CD8-positive, alpha-beta memory T cell (primary cell): ENCODE data around the gene PSMG2. TPM values are rescaled to one million over a fixed set of nuclear protein-coding genes. Genes with fewer than 3 reads are reported as not detected.
"Not testable (repeated sequence)": the region's sequence is repeated elsewhere in the genome, so short reads cannot be mapped to it uniquely, and the experiment has no call there.

ENCODE experiments used
- CTCF ChIA-PET: fragments of 350-600 bp; sonication (Branson Sonifier 250); formaldehyde crosslinking; loops from one replicate; lab custom pipeline; 2021; ENCODE audit warnings: antibody characterized with exemption; lab: Charles Lee
- POLR2A ChIA-PET: fragments of 350-600 bp; sonication (Branson Sonifier 250); formaldehyde crosslinking; loops from one replicate; lab custom pipeline; 2021; ENCODE audit warnings: antibody characterized with exemption; lab: Charles Lee
- DNase-seq, 5 donors: peaks; one replicate each; pipeline versions ENCODE4 v3.0.0 to v3.0.0-alpha.2; 2020 to 2022; ENCODE audit warnings: mixed read lengths in 1 of 5
- H3K27ac ChIP-seq: one replicate; pipeline ENCODE4 v1.7.0; 2013; ENCODE audit warnings: low read depth, mild to moderate bottlenecking, low read length, moderate library complexity
- H3K27me3 ChIP-seq: 2 replicates; pipeline ENCODE4 v1.7.0; 2013; ENCODE audit warnings: low read length, mild to moderate bottlenecking; ENCODE audit not compliant: insufficient read depth, poor library complexity, severe bottlenecking
- H3K36me3 ChIP-seq: 2 replicates; pipeline ENCODE4 v1.7.0; 2013; ENCODE audit warnings: mild to moderate bottlenecking, low read length, moderate library complexity; ENCODE audit not compliant: insufficient read depth
- H3K4me1 ChIP-seq: 2 replicates; pipeline ENCODE4 v1.7.0; 2013; ENCODE audit warnings: mild to moderate bottlenecking, low read length, moderate library complexity; ENCODE audit not compliant: insufficient read depth
- H3K4me3 ChIP-seq: 2 replicates; pipeline ENCODE4 v1.7.0; 2013; ENCODE audit warnings: mild to moderate bottlenecking, low read length
- H3K9me3 ChIP-seq: 2 replicates; pipeline ENCODE4 v1.7.0; 2013; ENCODE audit warnings: mild to moderate bottlenecking, low read length
- H3K27ac Mint-ChIP-seq, 8 donors: one replicate each; pipeline ENCODE4 v1.8.0; 2020 to 2021; ENCODE audit warnings: mixed read lengths in 8 of 8, mild to moderate bottlenecking in 6 of 8, inconsistent platforms in 3 of 8, moderate library complexity in 3 of 8
- H3K27me3 Mint-ChIP-seq, 2 donors: one replicate each; pipeline ENCODE4 v1.8.0; 2020 to 2021; ENCODE audit warnings: mixed read lengths in 2 of 2, mild to moderate bottlenecking in 1 of 2, moderate library complexity in 1 of 2
- H3K36me3 Mint-ChIP-seq, 3 donors: one replicate each; pipeline ENCODE4 v1.8.0; 2020 to 2021; ENCODE audit warnings: mixed read lengths in 3 of 3, inconsistent platforms in 1 of 3, mild to moderate bottlenecking in 1 of 3
- H3K4me1 Mint-ChIP-seq, 3 donors: one replicate each; pipeline ENCODE4 v1.8.0; 2020 to 2021; ENCODE audit warnings: mixed read lengths in 3 of 3, inconsistent platforms in 1 of 3, mild to moderate bottlenecking in 1 of 3
- H3K4me3 Mint-ChIP-seq, 7 donors: one replicate each; pipeline ENCODE4 v1.8.0; 2020 to 2021; ENCODE audit warnings: mixed read lengths in 7 of 7, mild to moderate bottlenecking in 6 of 7, moderate library complexity in 4 of 7, inconsistent platforms in 2 of 7
- H3K9me3 Mint-ChIP-seq, 5 donors: one replicate each; pipeline ENCODE4 v1.8.0; 2020 to 2022; ENCODE audit warnings: mixed read lengths in 5 of 5, mild to moderate bottlenecking in 3 of 5, moderate library complexity in 2 of 5, inconsistent platforms in 1 of 5
- polyA plus RNA-seq: library from polyadenylated mRNA; unstranded; fragments of 300-500 nt; fragmentation: Illumina TruSeq; gene quantifications from one replicate; pipeline ENCODE4 v1.2.3, GENCODE V29; 2021
- total RNA-seq, 2 experiments: library from RNA; stranded (reverse); gene quantifications; one replicate each; pipeline ENCODE4 v1.2.3, GENCODE V29; 2021

Gene PSMG2
- total and polyA plus RNA-seq, 3 experiments from 2014 or later = 107 to 125 (median 116) TPM

DNA sequence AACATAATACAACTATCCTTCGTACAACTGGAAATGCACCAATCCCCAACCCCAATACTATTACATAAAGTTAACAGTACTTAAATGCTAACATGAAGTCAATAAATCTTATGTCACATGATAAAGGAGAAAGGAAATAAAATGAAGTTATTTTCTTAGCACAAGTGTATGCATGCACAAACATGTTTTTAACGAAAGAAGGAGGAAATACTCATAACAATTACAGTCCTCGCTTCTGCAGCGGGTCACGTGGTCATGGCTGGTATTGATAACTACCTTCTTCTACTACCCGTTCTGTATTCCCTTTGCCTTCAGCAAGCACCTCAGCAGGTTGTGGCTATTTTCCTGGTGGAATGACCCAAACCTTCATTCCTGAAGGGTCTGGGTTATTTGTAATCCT lies 51.7 kb downstream of the PSMG2 start:
- peaks cover 0 to 1% (median 0%) of the 10 kb centered on the region in 5 donors for H3K9me3 Mint-ChIP-seq
- ChIA-PET CTCF (no interaction called here), POLR2A (no interaction called here)
- Histone ChIP-seq H3K36me3 (no peaks in the 10 kb centered on the region), H3K27ac (no peak overlapping the region), H3K4me1 (peaks cover 12% of the 10 kb centered on the region), H3K9me3 (no peaks in the 10 kb centered on the region), H3K4me3 (no peak overlapping the region), H3K27me3 (no peaks in the 10 kb centered on the region)
- no peak overlapping the region for H3K27ac Mint-ChIP-seq
- H3K4me3 Mint-ChIP-seq = no peak overlapping the region
- peaks cover 0 to 5% of the 10 kb centered on the region in 2 donors for H3K27me3 Mint-ChIP-seq
- peaks cover 0 to 4% (median 2%) of the 10 kb centered on the region in 3 donors for H3K36me3 Mint-ChIP-seq
- peaks cover 3 to 10% (median 7%) of the 10 kb centered on the region in 3 donors for H3K4me1 Mint-ChIP-seq
- DNase-seq = no peak

DNA sequence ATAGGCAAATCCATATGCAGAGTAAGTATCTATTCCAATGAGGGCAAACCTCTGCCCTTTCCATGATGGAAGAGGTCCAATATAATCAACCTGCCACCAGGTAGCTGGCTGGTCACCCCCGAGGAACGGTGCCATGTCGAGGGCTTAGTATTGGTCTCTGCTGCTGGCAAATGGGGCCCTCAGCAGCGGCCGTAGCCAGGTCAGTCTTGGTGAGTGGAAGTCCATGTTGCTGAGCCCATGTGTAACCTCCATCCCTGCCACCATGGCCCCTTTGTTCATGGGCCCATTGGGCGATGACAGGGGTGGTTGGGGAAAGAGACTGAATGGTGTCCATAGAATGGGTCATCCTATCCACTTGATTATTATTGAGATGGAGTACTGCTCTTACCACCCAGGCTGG lies 52.8 kb downstream of the PSMG2 start:
- not testable (repeated sequence) for DNase-seq, H3K4me1 Mint-ChIP-seq
- H3K27ac Mint-ChIP-seq = peak overlapping the region in 1 of 8 donors; percentile 40

DNA sequence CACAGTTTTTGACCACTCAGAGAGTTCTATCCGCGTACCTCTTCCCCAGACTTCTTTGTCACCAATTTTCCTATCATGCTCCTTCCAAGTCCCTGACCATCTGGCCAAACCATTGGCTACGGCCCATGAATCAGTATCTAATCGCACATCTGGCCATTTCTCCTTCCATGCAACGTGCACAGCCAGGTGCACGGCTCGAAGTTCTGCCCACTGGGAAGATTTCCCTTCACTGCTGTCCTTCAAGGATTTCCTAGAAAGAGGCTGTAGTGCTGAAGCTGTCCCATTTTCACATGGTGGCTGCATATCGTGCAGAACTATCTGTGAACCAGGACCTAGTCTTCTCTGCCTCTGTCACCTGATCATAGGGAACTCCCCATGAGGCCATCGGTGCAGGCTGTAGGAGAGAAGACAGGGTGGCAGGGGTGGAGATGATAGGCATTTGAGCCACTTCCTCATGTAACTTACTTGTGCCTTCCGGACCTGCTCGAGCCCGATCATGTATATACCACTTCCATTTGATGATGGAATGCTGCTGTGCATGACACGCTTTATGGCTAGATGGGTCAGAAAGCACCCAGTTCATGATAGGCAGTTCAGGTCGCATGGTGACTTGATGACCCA lies 53.9 kb downstream of the PSMG2 start:
- H3K4me3 Mint-ChIP-seq, H3K27me3 ChIP-seq, H3K9me3 ChIP-seq, H3K36me3 Mint-ChIP-seq, H3K27ac ChIP-seq, POLR2A ChIA-PET, H3K4me1 Mint-ChIP-seq, H3K27ac Mint-ChIP-seq, H3K4me3 ChIP-seq, H3K4me1 ChIP-seq, H3K27me3 Mint-ChIP-seq, DNase-seq, H3K36me3 ChIP-seq, H3K9me3 Mint-ChIP-seq: not testable (repeated sequence)
- CTCF ChIA-PET = interaction anchor here (1.4 kb wide), 1 partner anchor 178 kb away, joined by 4 read pairs; no protein-coding TSS in a partner anchor

More for the DNA sequence above, 52.8 kb downstream of the PSMG2 start:
- H3K36me3 ChIP-seq, H3K4me3 ChIP-seq, CTCF ChIA-PET, H3K36me3 Mint-ChIP-seq, H3K27ac ChIP-seq, H3K9me3 Mint-ChIP-seq, POLR2A ChIA-PET, H3K9me3 ChIP-seq, H3K27me3 ChIP-seq, H3K4me3 Mint-ChIP-seq, H3K27me3 Mint-ChIP-seq, H3K4me1 ChIP-seq: not testable (repeated sequence)

DNA sequence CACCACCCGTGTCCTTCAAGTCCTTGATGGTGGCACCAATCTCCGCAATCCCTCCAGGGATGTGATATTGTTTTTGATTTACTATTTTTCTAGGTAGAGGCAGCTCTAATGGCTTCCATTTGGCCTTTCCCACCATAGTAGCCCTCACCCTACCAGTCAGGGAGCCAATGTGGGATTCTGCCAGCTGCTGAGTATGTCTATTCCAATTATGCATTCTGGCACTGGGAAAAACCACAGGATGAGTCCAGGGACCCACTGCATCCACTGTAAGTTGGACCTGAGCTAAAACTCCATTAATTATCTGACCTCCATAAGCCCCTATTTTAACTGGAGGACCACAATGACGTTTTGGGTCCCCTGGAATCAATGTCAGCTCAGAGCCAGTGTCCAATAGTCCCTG lies 55.7 kb downstream of the PSMG2 start:
- H3K36me3 ChIP-seq, H3K4me1 ChIP-seq, H3K27me3 ChIP-seq, H3K4me3 ChIP-seq, DNase-seq, CTCF ChIA-PET, H3K27ac Mint-ChIP-seq, H3K9me3 Mint-ChIP-seq, H3K27me3 Mint-ChIP-seq, H3K4me1 Mint-ChIP-seq, H3K4me3 Mint-ChIP-seq, POLR2A ChIA-PET, H3K27ac ChIP-seq, H3K36me3 Mint-ChIP-seq, H3K9me3 ChIP-seq: not testable (repeated sequence)

DNA sequence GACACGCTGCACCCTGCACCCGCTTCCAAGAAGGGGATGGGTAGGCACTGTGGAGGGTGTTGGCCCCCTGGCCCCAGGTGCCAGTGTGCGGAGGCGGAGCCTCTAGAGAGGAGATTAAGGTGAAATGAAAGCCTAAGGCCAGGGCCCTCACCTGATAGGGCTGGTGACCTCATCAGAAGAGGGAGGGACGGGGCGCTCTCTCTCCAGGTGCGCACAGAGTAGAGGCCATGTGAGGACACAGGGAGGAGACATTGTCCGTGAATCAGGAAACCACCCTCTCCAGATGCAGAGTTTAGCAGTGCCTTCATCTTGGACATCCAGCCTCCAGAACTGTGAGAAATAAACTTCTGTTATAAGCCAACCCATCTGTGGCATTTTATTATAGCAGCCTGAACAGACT lies 62.3 kb downstream of the PSMG2 start:
- Histone ChIP-seq H3K4me1 (no peaks in the 10 kb centered on the region), H3K27ac (no peak overlapping the region), H3K9me3 (no peaks in the 10 kb centered on the region), H3K27me3 (no peaks in the 10 kb centered on the region), H3K4me3 (no peak overlapping the region), H3K36me3 (no peaks in the 10 kb centered on the region)
- Mint-ChIP-seq H3K27me3 (no peaks in the 10 kb centered on the region), H3K36me3 (peaks cover 0 to 10% (median 1%) of the 10 kb centered on the region in 3 donors), H3K27ac (peak overlapping the region in 1 of 8 donors; percentile 84), H3K4me1 (peaks cover 0 to 5% (median 0%) of the 10 kb centered on the region in 3 donors), H3K4me3 (no peak overlapping the region), H3K9me3 (no peaks in the 10 kb centered on the region)
- DNase-seq = no peak
- ChIA-PET POLR2A (no interaction called here), CTCF (no interaction called here)

DNA sequence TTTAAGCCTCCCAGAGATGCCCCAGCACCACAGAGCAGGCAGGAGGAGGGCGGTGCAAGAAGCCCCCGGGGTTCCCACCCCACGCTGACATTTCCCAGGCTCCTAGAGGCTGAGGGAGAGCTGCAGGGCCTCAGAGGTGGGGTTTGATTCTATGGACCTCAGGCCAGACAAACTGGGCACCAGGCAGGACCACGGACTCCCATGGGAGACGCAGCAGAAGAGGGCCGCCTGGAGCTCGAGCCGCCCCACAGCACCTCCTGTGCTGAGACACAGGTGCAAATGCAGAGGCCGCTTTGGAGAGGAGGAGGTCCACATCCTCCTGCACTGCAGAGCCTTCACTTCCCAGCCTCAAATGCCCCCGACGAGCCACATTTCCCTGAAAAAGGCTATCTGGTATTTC lies 62.7 kb downstream of the PSMG2 start:
- POLR2A ChIA-PET = no interaction called here

DNA sequence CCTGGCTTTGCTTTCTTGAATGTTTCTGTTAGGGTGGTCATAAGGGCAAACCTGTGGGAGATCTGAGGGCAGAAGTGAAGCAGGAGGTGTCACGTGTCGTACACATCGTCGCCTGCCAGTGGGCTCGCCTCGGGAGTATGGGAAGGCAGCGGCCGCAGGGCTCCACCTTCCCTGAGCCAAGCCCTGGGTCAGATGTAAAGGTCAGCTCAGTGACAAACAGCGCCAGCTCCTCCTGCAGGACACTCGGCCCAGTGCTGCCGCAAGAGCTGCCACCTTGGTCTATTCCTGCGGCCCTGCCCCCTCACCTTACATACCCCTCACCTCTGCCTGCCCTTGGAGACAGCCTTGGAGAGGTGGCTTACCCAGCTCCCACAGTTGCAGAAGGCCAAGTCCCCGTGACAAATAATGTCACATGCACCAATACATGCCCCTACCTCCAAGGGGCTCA lies 64.2 kb downstream of the PSMG2 start:
- DNase-seq = no peak
- Mint-ChIP-seq H3K4me3 (no peak overlapping the region), H3K27ac (no peak overlapping the region), H3K9me3 (no peaks in the 10 kb centered on the region), H3K36me3 (peaks cover 0 to 10% (median 1%) of the 10 kb centered on the region in 3 donors), H3K27me3 (no peaks in the 10 kb centered on the region), H3K4me1 (peaks cover 0 to 5% (median 0%) of the 10 kb centered on the region in 3 donors)
- no peaks in the 10 kb centered on the region for H3K4me1 ChIP-seq
- no peak overlapping the region for H3K27ac ChIP-seq
- no peaks in the 10 kb centered on the region for H3K36me3 ChIP-seq
- ChIA-PET CTCF (no interaction called here), POLR2A (no interaction called here)
- H3K9me3 ChIP-seq = no peaks in the 10 kb centered on the region
- no peaks in the 10 kb centered on the region for H3K27me3 ChIP-seq
- H3K4me3 ChIP-seq = no peak overlapping the region

More for the DNA sequence above, 62.7 kb downstream of the PSMG2 start:
- Histone ChIP-seq H3K27ac (no peak overlapping the region), H3K36me3 (no peaks in the 10 kb centered on the region), H3K27me3 (no peaks in the 10 kb centered on the region), H3K4me1 (no peaks in the 10 kb centered on the region), H3K4me3 (no peak overlapping the region), H3K9me3 (no peaks in the 10 kb centered on the region)
- Mint-ChIP-seq H3K4me1 (peaks cover 0 to 5% (median 0%) of the 10 kb centered on the region in 3 donors), H3K36me3 (peaks cover 0 to 10% (median 1%) of the 10 kb centered on the region in 3 donors), H3K9me3 (no peaks in the 10 kb centered on the region), H3K4me3 (no peak overlapping the region), H3K27ac (peak overlapping the region in 2 of 8 donors; percentile 9 to 84), H3K27me3 (no peaks in the 10 kb centered on the region)
- CTCF ChIA-PET = no interaction called here
- DNase-seq = no peak

DNA sequence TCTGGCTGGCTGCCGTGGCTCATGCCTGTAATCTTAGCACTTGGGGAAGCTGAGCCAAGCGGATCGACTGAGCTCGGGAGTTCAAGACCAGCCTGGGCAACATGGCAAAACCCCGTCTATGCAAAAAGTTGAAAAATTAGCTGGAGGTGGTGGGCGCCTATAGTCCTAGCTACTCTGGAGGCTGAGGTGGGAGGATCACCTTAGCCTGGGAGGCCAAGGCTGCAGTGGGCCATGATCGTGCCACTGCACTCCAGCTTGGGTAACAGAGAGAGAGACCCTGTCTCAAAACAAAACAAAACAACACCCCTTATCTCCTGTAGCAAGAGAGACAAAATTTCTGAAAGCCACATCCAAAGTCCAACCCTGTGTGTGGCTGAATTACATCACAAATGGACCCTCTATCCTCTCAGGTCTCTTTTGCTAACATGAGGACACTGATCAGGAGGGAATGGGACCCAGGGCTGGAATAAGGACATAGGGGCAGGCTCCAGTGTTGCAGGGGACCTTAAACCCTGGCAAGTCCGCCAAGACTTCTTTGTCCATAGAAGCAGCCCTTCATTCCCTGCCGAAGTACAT lies 64.8 kb downstream of the PSMG2 start:
- ChIA-PET POLR2A (no interaction called here), CTCF (no interaction called here)
- no peaks in the 10 kb centered on the region for H3K27me3 ChIP-seq
- H3K27ac ChIP-seq = no peak overlapping the region
- no peaks in the 10 kb centered on the region for H3K9me3 Mint-ChIP-seq
- H3K9me3 ChIP-seq = no peaks in the 10 kb centered on the region
- H3K36me3 ChIP-seq = no peaks in the 10 kb centered on the region
- H3K4me3 Mint-ChIP-seq = no peak overlapping the region
- DNase-seq = no peak
- H3K4me1 ChIP-seq = no peaks in the 10 kb centered on the region
- peak overlapping the region in 1 of 8 donors; percentile 77 for H3K27ac Mint-ChIP-seq
- H3K36me3 Mint-ChIP-seq = peaks cover 0 to 9% (median 1%) of the 10 kb centered on the region in 3 donors
- no peak overlapping the region for H3K4me3 ChIP-seq
- H3K27me3 Mint-ChIP-seq = no peaks in the 10 kb centered on the region
- H3K4me1 Mint-ChIP-seq = peaks cover 0 to 5% (median 0%) of the 10 kb centered on the region in 3 donors
